ENCODE data around the gene ISM2. TPM values are rescaled to one million over a fixed set of nuclear protein-coding genes. Genes with fewer than 3 reads are reported as not detected.

Gene ISM2
- total RNA-seq, 1 donor from 2014 or later, result not detected

DNA sequence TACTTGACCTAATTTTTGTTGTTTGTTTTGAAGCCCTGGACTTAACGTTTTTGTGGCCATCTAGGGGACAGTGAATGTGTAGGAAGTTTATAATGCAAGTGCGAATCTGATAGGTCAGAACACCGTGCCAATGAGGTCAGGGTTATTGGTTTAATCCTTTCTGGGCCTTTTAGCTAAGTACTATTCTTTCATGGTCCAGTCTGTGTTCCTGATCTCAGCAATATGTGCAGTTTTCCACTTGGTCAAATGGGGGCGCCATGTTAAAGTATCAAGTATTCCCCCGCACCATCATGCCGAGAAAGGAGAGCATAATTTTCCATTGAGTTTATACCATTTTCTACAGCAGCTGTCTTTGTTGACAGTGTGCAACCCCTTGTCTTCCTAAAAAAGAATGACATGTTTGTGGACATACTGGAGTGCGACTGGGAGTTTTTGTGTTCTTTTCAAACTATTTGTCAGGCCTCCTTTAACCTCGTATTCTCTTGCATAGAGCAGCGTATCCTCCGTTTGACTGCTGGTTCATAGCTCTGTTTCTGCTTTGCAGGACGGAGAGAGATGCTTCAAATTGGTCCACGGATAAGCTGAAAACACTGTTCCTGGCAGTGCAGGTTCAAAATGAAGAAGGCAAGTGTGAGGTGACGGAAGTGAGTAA lies 39.4 kb downstream of the ISM2 start:
- peak; percentile 11 for DNase-seq

DNA sequence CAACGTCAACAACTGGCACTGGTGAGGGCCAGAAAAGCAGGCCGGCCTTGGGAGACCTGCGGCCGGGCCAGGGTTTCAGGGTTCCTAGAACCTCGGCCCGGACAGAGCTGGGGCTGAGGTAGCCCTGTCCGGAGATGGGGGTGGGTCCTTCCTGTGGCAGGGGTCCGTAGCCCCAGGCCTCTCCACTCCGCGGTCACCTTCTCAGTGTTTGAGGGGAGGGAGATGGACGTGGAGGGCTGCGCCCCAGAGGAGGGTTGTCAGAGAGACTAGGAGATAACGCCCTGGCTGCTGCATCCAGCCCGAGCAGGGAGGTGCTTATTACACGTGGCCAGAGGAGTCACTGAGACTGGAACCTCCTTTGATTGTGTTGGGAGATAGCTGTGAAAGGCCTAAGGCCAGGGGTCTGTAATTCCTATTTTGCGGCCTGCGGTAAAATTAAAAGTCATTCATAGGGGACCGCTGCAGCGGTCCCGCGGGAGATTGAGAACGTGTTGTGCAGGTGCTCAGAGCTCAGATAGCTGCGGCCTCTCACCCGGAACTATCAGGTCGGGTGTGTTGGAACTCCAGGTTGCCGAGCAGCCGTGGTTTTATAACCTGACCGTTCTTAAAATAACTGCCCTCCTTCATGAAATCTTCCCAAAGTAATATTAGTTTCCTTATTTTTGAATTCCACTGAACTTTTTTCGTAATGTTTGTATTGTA lies 40.2 kb downstream of the ISM2 start:
- DNase-seq, result no peak

DNA sequence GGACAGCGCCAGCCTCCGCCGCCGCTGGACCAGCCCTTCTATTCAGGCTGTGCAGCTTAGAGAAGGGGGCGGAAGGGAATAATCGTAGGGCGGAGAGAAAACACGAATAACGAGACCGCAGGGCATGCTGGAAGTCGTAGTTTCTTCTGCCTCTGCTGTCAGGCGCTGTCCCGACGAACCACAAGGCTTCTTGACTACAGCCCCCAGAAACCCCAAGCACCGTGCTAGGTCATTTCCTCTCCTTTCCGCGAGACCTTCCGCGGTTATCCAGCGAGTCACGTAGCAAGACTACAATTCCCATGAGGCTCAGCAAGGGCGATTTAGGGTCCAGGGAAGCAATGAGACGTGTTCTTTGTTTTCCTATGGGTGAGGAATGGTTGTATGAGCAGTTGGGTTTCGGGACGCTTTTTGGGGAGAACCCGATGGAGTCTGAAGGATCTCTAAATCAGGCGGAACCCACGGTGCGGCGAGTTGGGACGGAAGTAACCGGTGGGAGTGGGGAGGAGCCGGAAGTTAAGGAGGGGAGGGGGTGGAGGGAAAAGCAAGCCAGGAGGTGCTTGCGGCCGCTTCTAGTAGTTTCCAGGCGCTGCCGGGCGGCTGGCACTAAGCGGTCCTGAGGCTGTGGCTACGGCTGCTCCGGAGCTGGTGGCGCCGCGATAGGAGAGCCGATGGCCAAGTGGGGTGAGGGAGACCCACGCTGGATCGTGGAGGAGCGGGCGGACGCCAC lies 40.9 kb downstream of the ISM2 start, which contains the start of the genes AHSA1 and VIPAS39:
AHSA1 (plus strand) TSS at position 572 of the 727 bp plus-strand sequence; CDS start at position 669, 97 bp downstream.
VIPAS39 (minus strand) TSS at position 80 of the 727 bp plus-strand sequence. CDS start 3,499 bp downstream, outside the sequence.
- DNase-seq, result peak; percentile 99

DNA sequence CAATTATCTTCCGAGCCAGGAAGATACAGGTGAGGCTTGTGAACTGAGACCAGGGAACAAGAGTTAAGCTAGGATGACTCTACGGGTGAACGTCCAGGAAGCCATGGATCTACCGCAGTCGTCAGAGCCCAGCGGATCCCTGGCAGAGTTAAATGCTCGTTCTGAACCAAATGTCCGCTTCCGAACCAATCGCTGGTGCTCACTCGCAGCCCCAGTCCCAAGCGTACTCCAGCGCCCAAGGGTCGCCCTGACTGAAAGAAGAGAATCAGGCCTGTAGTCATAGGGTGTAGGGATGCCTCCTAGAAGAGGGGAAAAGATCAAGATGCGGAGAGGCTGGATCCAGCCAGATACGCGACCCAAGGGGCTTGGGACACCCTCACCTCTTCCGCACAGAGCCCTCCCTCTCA lies 41.5 kb downstream of the ISM2 start:
- peak; percentile 46 for DNase-seq

DNA sequence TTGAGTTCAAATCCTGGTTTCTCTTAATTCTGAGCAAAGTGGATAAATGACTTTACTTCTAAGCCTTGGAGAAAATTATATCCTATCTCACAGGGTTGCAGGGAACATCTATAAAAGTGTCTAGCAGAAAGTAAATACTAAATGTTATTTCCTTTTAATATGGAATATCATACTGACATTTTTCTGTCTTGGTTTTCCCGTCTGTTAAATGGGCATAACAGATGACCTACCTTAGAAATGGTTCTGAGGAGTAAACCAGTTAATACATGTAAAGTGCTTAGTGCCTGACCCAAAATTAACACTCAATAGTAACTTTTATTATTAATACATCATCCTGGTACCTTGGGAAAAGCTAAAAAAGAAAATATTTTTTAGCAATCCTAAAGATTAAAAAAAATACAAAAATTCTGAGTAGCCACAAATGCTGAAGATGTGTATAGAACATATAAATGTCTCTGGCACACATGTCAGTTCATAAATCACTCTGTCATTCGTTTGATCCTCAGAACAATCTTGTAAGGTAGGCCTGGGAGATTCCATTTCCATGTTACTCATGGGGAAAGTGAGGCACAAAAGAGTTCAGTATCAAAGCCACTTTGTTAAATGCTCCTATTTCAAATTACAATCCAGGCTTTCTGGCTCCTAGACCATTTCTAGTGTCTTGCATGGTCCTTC lies 42.5 kb downstream of the ISM2 start:
- DNase-seq, result no peak

DNA sequence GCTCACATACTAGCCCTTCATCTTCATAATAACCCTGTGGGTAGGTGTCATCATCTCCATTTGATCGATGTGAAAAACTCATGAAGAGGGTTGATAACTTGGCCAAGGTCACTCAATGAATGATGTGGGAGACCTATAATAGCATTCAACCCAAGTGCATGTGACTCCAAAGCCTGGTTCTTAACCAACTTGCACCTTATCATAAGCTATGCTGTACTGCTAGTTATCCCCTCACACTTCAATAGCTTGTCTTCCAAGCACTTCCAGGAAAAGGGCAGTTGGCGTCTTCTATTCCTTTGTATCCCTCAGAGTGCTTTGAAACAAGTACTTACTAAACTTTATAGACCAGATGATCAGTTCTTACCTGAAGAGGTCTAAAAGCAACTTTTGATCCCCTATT lies 56.4 kb downstream of the ISM2 start:
- DNase-seq, result no peak

DNA sequence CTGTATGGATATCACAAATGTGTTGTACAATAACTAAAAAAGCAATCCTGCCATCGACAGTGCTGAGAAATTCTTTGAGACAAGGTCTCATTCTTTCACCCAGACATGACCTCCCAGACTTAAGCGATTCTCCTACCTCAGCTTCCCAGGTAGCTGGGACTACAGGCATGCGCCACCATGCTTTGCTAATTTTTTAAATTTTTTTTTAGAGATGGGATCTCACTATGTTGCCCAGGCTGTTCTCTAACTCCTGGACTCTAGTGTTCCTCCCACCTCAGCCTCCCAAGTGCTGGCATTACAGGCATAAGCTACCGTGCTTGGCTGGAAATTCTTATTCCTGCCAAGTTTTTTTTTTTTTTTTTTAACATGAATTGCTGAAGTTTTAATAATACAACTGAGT lies 58.8 kb downstream of the ISM2 start:
- no peak for DNase-seq

DNA sequence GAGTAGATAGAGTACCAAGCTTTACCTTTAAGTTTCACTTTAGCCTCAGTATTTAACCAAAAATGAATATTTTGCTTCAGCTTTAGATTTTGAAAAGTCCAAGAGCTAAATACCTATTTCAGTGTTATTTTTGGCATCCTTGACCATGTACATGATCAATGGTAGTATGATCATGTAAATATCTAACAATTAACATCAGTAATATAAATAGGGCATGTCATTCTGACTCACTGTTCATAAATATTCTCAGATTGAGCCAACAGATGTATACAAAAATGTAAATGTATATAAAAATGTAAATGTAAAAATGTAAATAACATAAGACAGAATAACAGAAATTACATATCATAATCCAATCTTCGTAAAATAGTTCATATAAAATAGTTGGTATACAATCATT lies 60.0 kb downstream of the ISM2 start:
- no peak for DNase-seq

DNA sequence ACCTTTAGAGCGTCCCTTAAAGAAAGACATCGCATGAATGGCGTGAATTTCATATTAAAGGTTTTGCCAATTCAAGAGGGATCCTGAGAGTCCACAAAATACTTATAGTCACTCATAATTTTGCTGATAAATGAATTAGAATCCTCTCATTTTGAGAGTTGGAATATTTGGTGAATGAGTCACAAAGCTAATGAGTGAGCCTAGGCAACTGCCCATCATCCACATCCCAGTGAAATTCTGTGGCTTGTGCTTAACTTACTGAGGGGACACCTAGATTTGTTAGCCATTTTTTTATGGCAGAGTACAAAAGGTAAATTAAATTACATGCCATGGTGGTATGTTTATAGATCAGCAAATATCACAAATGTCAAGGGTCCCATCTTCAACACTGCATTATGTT lies 62.6 kb downstream of the ISM2 start:
- no peak for DNase-seq

DNA sequence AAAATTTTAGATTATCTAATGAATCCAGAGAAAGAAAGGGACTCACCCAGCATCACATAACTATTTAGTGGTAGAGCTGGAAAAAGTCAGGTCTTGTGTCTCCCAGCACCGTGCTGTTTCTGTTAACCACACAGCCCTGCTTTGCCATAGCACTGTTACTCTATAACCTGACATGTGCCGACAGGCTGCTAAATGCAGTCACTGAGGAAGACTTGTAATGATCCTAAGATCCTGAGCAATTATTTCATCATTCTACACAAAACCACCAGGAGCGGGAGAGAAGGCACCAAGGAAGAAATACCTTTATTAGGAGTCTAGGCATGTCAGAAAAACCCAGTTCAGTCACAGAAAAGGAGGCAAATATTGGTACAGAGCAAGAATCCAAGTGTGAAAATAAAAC lies 72.2 kb downstream of the ISM2 start:
- DNase-seq, result no peak

DNA sequence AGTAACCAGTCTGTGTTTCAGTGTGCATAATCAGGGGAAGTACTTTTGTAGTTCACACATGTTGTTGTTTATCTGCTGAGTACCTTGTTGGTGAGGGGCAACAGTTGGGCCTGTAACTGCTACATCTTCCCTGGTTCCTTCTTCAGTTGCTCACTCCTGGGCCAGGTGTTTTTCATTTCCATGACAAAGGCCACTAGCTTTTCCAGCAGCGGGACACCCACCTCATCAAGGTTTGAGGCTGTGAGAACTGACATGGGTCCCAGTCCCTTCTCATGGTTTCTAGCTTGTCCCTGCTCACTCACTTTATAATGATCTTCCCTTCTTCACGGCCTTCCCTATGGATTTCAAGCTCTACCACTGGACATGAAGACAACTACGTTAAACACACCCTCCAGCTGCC lies 73.8 kb downstream of the ISM2 start:
- no peak for DNase-seq

Small RNA genes lying within 50 kb of the gene (small RNA-seq; reads per million reads assigned to genes)
- not detected for gene RF00404 (ENCODE audit: low replicate concordance)
- gene RN7SL587P (ENCODE audit: low replicate concordance), result not detected

Other genes with a start within 250 kb of the ISM2 start
- gene NGB, start 227.6 kb downstream of the ISM2 start, total RNA-seq, result not detected
- gene POMT2, start 177.9 kb downstream of the ISM2 start, total RNA-seq, result 17.1 TPM
- gene GSTZ1, start 177.8 kb downstream of the ISM2 start, total RNA-seq, result 10.9 TPM
- gene TMED8, start 121.7 kb downstream of the ISM2 start, total RNA-seq, result 8.0 TPM
- gene SAMD15, start 121.4 kb downstream of the ISM2 start, total RNA-seq, result 0.79 TPM
- gene NOXRED1, start 75.3 kb downstream of the ISM2 start, total RNA-seq, result 0.10 TPM
- 16.7 TPM for gene VIPAS39, start 41.2 kb downstream of the ISM2 start, total RNA-seq
- gene AHSA1, start 40.7 kb downstream of the ISM2 start, total RNA-seq, result 63.4 TPM
- gene SPTLC2, start 117.8 kb upstream of the ISM2 start, total RNA-seq, result 23.1 TPM
- gene ALKBH1, start 209.2 kb upstream of the ISM2 start, total RNA-seq, result 9.7 TPM
- gene SLIRP, start 209.3 kb upstream of the ISM2 start, total RNA-seq, result 53.2 TPM